SK-N-SH (cell line): ENCODE data around the gene PDF. TPM values are rescaled to one million over a fixed set of nuclear protein-coding genes. Genes with fewer than 3 reads are reported as not detected.

Experiments
- CTCF ChIA-PET: fragments of 300-600, 350-600 bp; formaldehyde crosslinking; extraction: SDS; loops from one replicate; lab custom pipeline; 2021; lab: Yijun Ruan, JAX
- POLR2A ChIA-PET: fragments of 350-600 bp; sonication (Branson Sonifier 250); formaldehyde crosslinking; extraction: SDS; loops from one replicate; lab custom pipeline; 2020; ENCODE audit warnings: antibody characterized with exemption, inconsistent platforms; lab: Yijun Ruan, JAX
- DNase-seq: peaks from one replicate; pipeline ENCODE4 v3.0.0; 2012
- H2AFZ ChIP-seq: fragments of 200-600 bp; sonication (generic); 2 replicates; pipeline ENCODE4 v1.8.1; 2016; ENCODE audit warnings: antibody characterized with exemption, mild to moderate bottlenecking, low read depth
- H3F3A ChIP-seq: fragments of 200-600 bp; sonication (generic); replicated peaks from 2 replicates; pipeline ENCODE3; 2016; ENCODE audit warnings: antibody characterized with exemption, mild to moderate bottlenecking; ENCODE audit not compliant: insufficient read depth
- H3K27ac ChIP-seq, 2 experiments: fragments of 200-500 bp in 1 of 2; fragments of 200-600 bp in 1 of 2; sonication (Bioruptor generic) in 1 of 2; sonication (generic), shearing (Covaris generic) in 1 of 2; 2 replicates each; pipeline versions ENCODE4 v1.5.1 to v1.6.1; 2014 to 2016; ENCODE audit warnings: low read depth in 2 of 2, inconsistent platforms in 1 of 2, low read length in 1 of 2, mild to moderate bottlenecking in 1 of 2, mixed read lengths in 1 of 2
- H3K27me3 ChIP-seq: fragments of 200-600 bp; sonication (generic), shearing (Covaris generic); 2 replicates; pipeline ENCODE4 v1.6.1; 2016; ENCODE audit warnings: mixed run types; ENCODE audit not compliant: insufficient read depth
- H3K36me3 ChIP-seq, 2 experiments: fragments of 200-500 bp in 1 of 2; fragments of 200-600 bp in 1 of 2; sonication (Bioruptor generic) in 1 of 2; sonication (generic) in 1 of 2; replicated peaks in 1 of 2; 2 replicates each; pipeline versions ENCODE3 to v1.5.1; 2014 to 2016; ENCODE audit warnings: low read length in 1 of 2, mild to moderate bottlenecking in 1 of 2; ENCODE audit not compliant: insufficient read depth in 2 of 2, control insufficient read depth in 1 of 2
- H3K4me1 ChIP-seq, 2 experiments: fragments of 200-500 bp in 1 of 2; fragments of 200-600 bp in 1 of 2; sonication (Bioruptor generic) in 1 of 2; sonication (generic), shearing (Covaris generic) in 1 of 2; 2 replicates each; pipeline versions ENCODE4 v1.5.1 to v1.6.1; 2014 to 2016; ENCODE audit warnings: low read depth in 1 of 2, low read length in 1 of 2, mixed run types in 1 of 2; ENCODE audit not compliant: insufficient read depth in 2 of 2, control insufficient read depth in 1 of 2
- H3K4me2 ChIP-seq: fragments of 200-600 bp; sonication (generic), shearing (Covaris generic); 2 replicates; pipeline ENCODE4 v1.6.1; 2017; ENCODE audit warnings: mixed run types
- H3K4me3 ChIP-seq, 2 experiments: fragments of 200-500 bp in 1 of 2; fragments of 200-600 bp in 1 of 2; sonication (Bioruptor generic) in 1 of 2; sonication (generic), shearing (Covaris generic) in 1 of 2; 2 replicates each; pipeline versions ENCODE4 v1.5.1 to v1.8.1; 2014 to 2016; ENCODE audit warnings: low read depth in 2 of 2, inconsistent platforms in 1 of 2, low read length in 1 of 2, mild to moderate bottlenecking in 1 of 2, mixed read lengths in 1 of 2, moderate library complexity in 1 of 2
- H3K79me2 ChIP-seq: fragments of 200-600 bp; sonication (generic); 2 replicates; pipeline ENCODE4 v1.8.1; 2017; ENCODE audit warnings: mild to moderate bottlenecking; ENCODE audit not compliant: insufficient read depth
- H3K9ac ChIP-seq: fragments of 200-600 bp; sonication (generic); 2 replicates; pipeline ENCODE4 v1.6.1; 2017; ENCODE audit warnings: mixed run types
- H3K9me2 ChIP-seq: fragments of 200-600 bp; sonication (generic); 2 replicates; pipeline ENCODE4 v1.6.1; 2017; ENCODE audit warnings: mixed run types
- H3K9me3 ChIP-seq: fragments of 200-600 bp; sonication (generic); 2 replicates; pipeline ENCODE4 v1.6.1; 2017; ENCODE audit warnings: mixed run types, mild to moderate bottlenecking, moderate library complexity
- H4K20me1 ChIP-seq: fragments of 200-600 bp; sonication (generic); 2 replicates; pipeline ENCODE4 v1.6.1; 2017; ENCODE audit warnings: mild to moderate bottlenecking, mixed run types; ENCODE audit not compliant: insufficient read depth
- EZH2phosphoT487 ChIP-seq: fragments of 200-600 bp; sonication (generic); IDR thresholded peaks from 2 replicates; pipeline ENCODE4 v1.6.1; 2017; ENCODE audit warnings: low read depth, mixed run types, mild to moderate bottlenecking, antibody characterized with exemption, moderate library complexity, borderline replicate concordance
- FOXJ3 ChIP-seq: sonication (generic); formaldehyde crosslinking; IDR thresholded peaks from 2 replicates; pipeline ENCODE4 v1.5.1; 2020; ENCODE audit warnings: mild to moderate bottlenecking, missing genetic modification reagents
- MXI1 ChIP-seq: IDR thresholded peaks from 2 replicates; pipeline ENCODE4 v1.6.1; 2012; ENCODE audit warnings: mild to moderate bottlenecking, low read depth, low read length, improper control_type of control experiment
- NRF1 ChIP-seq: IDR thresholded peaks from 2 replicates; pipeline ENCODE4 v1.6.1; 2012; ENCODE audit warnings: low read depth, mild to moderate bottlenecking, low read length
- POLR2AphosphoS5 ChIP-seq: IDR thresholded peaks from 2 replicates; pipeline ENCODE4 v1.6.1; 2012; ENCODE audit warnings: low read depth, low read length
- RAD21 ChIP-seq: IDR thresholded peaks from 2 replicates; pipeline ENCODE4 v1.6.1; 2012; ENCODE audit warnings: mild to moderate bottlenecking, low read length
- ZBTB33 ChIP-seq: IDR thresholded peaks from 2 replicates; pipeline ENCODE4 v1.4.0; 2012; ENCODE audit warnings: low read depth, borderline replicate concordance
- WGBS: methylation state at CpG from one replicate; pipeline ENCODE4 v1.1.6; 2017; ENCODE audit warnings: low lambda C conversion rate; 5-methylcytosine and 5-hydroxymethylcytosine counted together
- polyA plus RNA-seq, 3 experiments: library from polyadenylated mRNA; depleted of rRNA; stranded (reverse); fragments of >200 nt; gene quantifications; 2 replicates each; pipeline ENCODE4 v1.2.3, GENCODE V29; 2012
- TF ChIP-seq, protein P1 (sequence below): fragments of 150-350 bp; IDR thresholded peaks from 2 replicates; pipeline ENCODE4 v1.6.1; 2016; ENCODE audit warnings: mild to moderate bottlenecking, low read depth, low read length
- TF ChIP-seq, protein P2 (sequence below): fragments of 200-600 bp; sonication (generic); IDR thresholded peaks from 2 replicates; pipeline ENCODE4 v1.6.1; 2017; ENCODE audit warnings: antibody characterized with exemption, mild to moderate bottlenecking, moderate library complexity
- TF ChIP-seq, protein P3 (sequence below): fragments of 150-350 bp; IDR thresholded peaks from 2 replicates; pipeline ENCODE4 v1.6.1; 2017; ENCODE audit warnings: antibody characterized with exemption, low read length, low read depth, borderline replicate concordance
- TF ChIP-seq, protein P4 (sequence below): IDR thresholded peaks from 2 replicates; pipeline ENCODE4 v1.4.0; 2012; ENCODE audit warnings: low read depth, borderline replicate concordance

Gene PDF
- polyA plus RNA-seq, 1 of the 3 experiments (the other 2 are of a cell fraction) = 22.0 TPM

DNA sequence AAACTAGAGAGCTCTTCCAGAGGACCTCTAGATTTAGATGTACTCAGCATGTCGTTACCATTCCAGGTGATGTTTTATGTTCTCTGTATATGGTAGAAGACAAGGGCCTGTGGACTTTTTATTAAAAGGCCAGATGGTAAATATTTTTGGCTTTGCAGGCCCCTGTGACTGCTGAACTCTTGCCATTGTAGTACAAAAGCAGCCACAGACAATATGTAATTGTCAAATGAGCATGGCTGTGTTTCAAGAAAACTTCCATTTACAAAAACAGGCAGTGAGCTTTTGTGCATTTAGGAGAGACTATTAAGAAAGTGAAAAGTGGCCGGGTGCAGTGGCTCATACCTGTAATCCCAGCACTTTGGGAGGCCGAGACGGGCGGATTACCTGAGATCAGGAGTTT, 13.8 kb upstream of the PDF start (continued):
- TF ChIP-seq, protein P1, sequence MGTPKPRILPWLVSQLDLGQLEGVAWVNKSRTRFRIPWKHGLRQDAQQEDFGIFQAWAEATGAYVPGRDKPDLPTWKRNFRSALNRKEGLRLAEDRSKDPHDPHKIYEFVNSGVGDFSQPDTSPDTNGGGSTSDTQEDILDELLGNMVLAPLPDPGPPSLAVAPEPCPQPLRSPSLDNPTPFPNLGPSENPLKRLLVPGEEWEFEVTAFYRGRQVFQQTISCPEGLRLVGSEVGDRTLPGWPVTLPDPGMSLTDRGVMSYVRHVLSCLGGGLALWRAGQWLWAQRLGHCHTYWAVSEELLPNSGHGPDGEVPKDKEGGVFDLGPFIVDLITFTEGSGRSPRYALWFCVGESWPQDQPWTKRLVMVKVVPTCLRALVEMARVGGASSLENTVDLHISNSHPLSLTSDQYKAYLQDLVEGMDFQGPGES = no peak
- TF ChIP-seq, protein P2, sequence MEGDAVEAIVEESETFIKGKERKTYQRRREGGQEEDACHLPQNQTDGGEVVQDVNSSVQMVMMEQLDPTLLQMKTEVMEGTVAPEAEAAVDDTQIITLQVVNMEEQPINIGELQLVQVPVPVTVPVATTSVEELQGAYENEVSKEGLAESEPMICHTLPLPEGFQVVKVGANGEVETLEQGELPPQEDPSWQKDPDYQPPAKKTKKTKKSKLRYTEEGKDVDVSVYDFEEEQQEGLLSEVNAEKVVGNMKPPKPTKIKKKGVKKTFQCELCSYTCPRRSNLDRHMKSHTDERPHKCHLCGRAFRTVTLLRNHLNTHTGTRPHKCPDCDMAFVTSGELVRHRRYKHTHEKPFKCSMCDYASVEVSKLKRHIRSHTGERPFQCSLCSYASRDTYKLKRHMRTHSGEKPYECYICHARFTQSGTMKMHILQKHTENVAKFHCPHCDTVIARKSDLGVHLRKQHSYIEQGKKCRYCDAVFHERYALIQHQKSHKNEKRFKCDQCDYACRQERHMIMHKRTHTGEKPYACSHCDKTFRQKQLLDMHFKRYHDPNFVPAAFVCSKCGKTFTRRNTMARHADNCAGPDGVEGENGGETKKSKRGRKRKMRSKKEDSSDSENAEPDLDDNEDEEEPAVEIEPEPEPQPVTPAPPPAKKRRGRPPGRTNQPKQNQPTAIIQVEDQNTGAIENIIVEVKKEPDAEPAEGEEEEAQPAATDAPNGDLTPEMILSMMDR = no peak
- TF ChIP-seq EZH2phosphoT487 (no peak), FOXJ3 (CRISPR knock-in tag) (no peak), ZBTB33 (no peak), RAD21 (no peak)
- TF ChIP-seq, protein P3, sequence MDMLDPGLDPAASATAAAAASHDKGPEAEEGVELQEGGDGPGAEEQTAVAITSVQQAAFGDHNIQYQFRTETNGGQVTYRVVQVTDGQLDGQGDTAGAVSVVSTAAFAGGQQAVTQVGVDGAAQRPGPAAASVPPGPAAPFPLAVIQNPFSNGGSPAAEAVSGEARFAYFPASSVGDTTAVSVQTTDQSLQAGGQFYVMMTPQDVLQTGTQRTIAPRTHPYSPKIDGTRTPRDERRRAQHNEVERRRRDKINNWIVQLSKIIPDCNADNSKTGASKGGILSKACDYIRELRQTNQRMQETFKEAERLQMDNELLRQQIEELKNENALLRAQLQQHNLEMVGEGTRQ = no peak

GRCh38 chr16:69340095-69340644, 9.8 kb upstream of the PDF start:
- Histone ChIP-seq H3K9ac (peak overlapping the region; percentile 89), H3K36me3 (peaks cover 33 to 52% of the 10 kb centered on the region in 2 experiments), H3K4me1 (peaks cover 15 to 20% of the 10 kb centered on the region in 2 experiments; a peak in 3 of 4 replicates), H2AFZ (peak overlapping the region; percentile 72), H3K4me2 (peak overlapping the region; percentile 99), H3K27me3 (no peaks in the 10 kb centered on the region), H3K4me3 (peak overlapping the region; percentile 76 to 99), H3K79me2 (peaks cover 77% of the 10 kb centered on the region), H3K27ac (peak overlapping the region; percentile 85 to 89), H3K9me2 (no peaks in the 10 kb centered on the region), H3K9me3 (no peaks in the 10 kb centered on the region), H3F3A (peaks cover 7% of the 10 kb centered on the region), H4K20me1 (no peaks in the 10 kb centered on the region)
- no peak for TF ChIP-seq POLR2AphosphoS5
- peak; percentile 27; the same call in 1 of the 2 replicates for TF ChIP-seq MXI1
- TF ChIP-seq NRF1 = no peak
- TF ChIP-seq, protein P4, sequence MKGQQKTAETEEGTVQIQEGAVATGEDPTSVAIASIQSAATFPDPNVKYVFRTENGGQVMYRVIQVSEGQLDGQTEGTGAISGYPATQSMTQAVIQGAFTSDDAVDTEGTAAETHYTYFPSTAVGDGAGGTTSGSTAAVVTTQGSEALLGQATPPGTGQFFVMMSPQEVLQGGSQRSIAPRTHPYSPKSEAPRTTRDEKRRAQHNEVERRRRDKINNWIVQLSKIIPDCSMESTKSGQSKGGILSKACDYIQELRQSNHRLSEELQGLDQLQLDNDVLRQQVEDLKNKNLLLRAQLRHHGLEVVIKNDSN = no peak
- no peak for DNase-seq
- WGBS = 2% methylated on average over 12 of the region's 16 CpGs
- ChIA-PET CTCF (interaction anchor here (0.8 to 1.3 kb wide), 4 partner anchors 11 to 36 kb away, joined by 3 to 6 read pairs (median 3); partner anchors contain the start of gene TMED6), POLR2A (interaction anchor here (1.1 to 3.3 kb wide), 3 partner anchors 11 to 14 kb away, joined by 3 to 24 read pairs (median 4); partner anchors contain the start of gene PDF)
